ENCODE measurements around the gene TMEM121B. TPM values are rescaled to one million over a fixed set of nuclear protein-coding genes. Genes with fewer than 3 reads are reported as not detected.

Gene TMEM121B
- total RNA-seq, 2 experiments from 2014 or later = 0.27 to 0.36 TPM

GRCh38 chr22:17096071-17096470, 25.1 kb downstream of the TMEM121B start:
- Mint-ChIP-seq H3K4me1 (peaks cover 79% of the 10 kb centered on the region), H3K36me3 (peaks cover 24% of the 10 kb centered on the region), H3K4me3 (no peak overlapping the region), H3K27ac (no peak overlapping the region), H3K9me3 (no peaks in the 10 kb centered on the region), H3K27me3 (no peaks in the 10 kb centered on the region)
- DNase-seq = no peak

- Mint-ChIP-seq H3K9me3 (no peaks in the 10 kb centered on the region), H3K4me3 (no peak overlapping the region), H3K36me3 (peaks cover 22% of the 10 kb centered on the region), H3K27me3 (no peaks in the 10 kb centered on the region), H3K4me1 (peaks cover 82% of the 10 kb centered on the region), H3K27ac (no peak overlapping the region)
- DNase-seq = no peak
Measured at GRCh38 chr22:17095538-17095937, 25.6 kb downstream of the TMEM121B start.

GRCh38 chr22:17093081-17093480, 28.1 kb downstream of the TMEM121B start:
- H3K4me3 Mint-ChIP-seq = no peak overlapping the region
- H3K9me3 Mint-ChIP-seq = no peaks in the 10 kb centered on the region
- peaks cover 13% of the 10 kb centered on the region for H3K36me3 Mint-ChIP-seq
- peaks cover 78% of the 10 kb centered on the region for H3K4me1 Mint-ChIP-seq
- H3K27me3 Mint-ChIP-seq = no peaks in the 10 kb centered on the region
- no peak overlapping the region for H3K27ac Mint-ChIP-seq
- no peak for DNase-seq

GRCh38 chr22:17091851-17092250, 29.3 kb downstream of the TMEM121B start:
- Mint-ChIP-seq H3K27ac (no peak overlapping the region), H3K4me3 (no peak overlapping the region), H3K36me3 (peaks cover 10% of the 10 kb centered on the region), H3K4me1 (peaks cover 79% of the 10 kb centered on the region), H3K9me3 (no peaks in the 10 kb centered on the region), H3K27me3 (no peaks in the 10 kb centered on the region)
- DNase-seq = no peak

- Mint-ChIP-seq H3K27ac (no peak overlapping the region), H3K4me3 (no peak overlapping the region)
Measured at GRCh38 chr22:17090550-17090949, 30.6 kb downstream of the TMEM121B start.

GRCh38 chr22:17087498-17088131, 33.5 kb downstream of the TMEM121B start:
- Mint-ChIP-seq H3K4me3 (peak overlapping the region; percentile 84), H3K4me1 (peaks cover 65% of the 10 kb centered on the region), H3K27me3 (no peaks in the 10 kb centered on the region), H3K27ac (peak overlapping the region; percentile 84), H3K9me3 (no peaks in the 10 kb centered on the region), H3K36me3 (peaks cover 16% of the 10 kb centered on the region)
- peak; percentile 63 for DNase-seq

More at GRCh38 chr22:17090550-17090949, 30.6 kb downstream of the TMEM121B start:
- Mint-ChIP-seq H3K4me1 (peaks cover 81% of the 10 kb centered on the region), H3K9me3 (no peaks in the 10 kb centered on the region), H3K36me3 (peaks cover 16% of the 10 kb centered on the region), H3K27me3 (no peaks in the 10 kb centered on the region)
- DNase-seq = no peak

- Mint-ChIP-seq H3K4me3 (peak overlapping the region; percentile 84), H3K4me1 (peaks cover 58% of the 10 kb centered on the region), H3K27me3 (no peaks in the 10 kb centered on the region), H3K36me3 (peaks cover 16% of the 10 kb centered on the region), H3K27ac (peak overlapping the region; percentile 84), H3K9me3 (no peaks in the 10 kb centered on the region)
- no peak for DNase-seq
Measured at GRCh38 chr22:17086788-17087497, 34.2 kb downstream of the TMEM121B start.

- Mint-ChIP-seq H3K27ac (peak overlapping the region; percentile 78), H3K27me3 (no peaks in the 10 kb centered on the region), H3K9me3 (no peaks in the 10 kb centered on the region), H3K4me1 (peaks cover 52% of the 10 kb centered on the region), H3K4me3 (peak overlapping the region; percentile 84), H3K36me3 (peaks cover 16% of the 10 kb centered on the region)
- DNase-seq = peak; percentile 29
Measured at GRCh38 chr22:17086296-17086695, 34.9 kb downstream of the TMEM121B start.

- Mint-ChIP-seq H3K4me1 (peaks cover 47% of the 10 kb centered on the region), H3K36me3 (peaks cover 15% of the 10 kb centered on the region), H3K27ac (peak overlapping the region; percentile 78), H3K27me3 (no peaks in the 10 kb centered on the region), H3K9me3 (no peaks in the 10 kb centered on the region), H3K4me3 (peak overlapping the region; percentile 84)
- DNase-seq = peak; percentile 31
Measured at GRCh38 chr22:17085277-17086181, 35.6 kb downstream of the TMEM121B start.

GRCh38 chr22:17084554-17085276, 36.4 kb downstream of the TMEM121B start, which contains the start of gene IL17RA:
IL17RA (plus strand) TSS chr22:17085000; CDS start chr22:17085092, 92 bp downstream.
- Mint-ChIP-seq H3K9me3 (no peaks in the 10 kb centered on the region), H3K4me1 (peaks cover 44% of the 10 kb centered on the region), H3K27ac (peak within 1 kb of the TSS; percentile 86), H3K27me3 (no peaks in the 10 kb centered on the region), H3K4me3 (peak within 1 kb of the TSS; percentile 84), H3K36me3 (peaks cover 15% of the 10 kb centered on the region)
- peak; percentile 94 for DNase-seq

GRCh38 chr22:17083811-17084441, 37.2 kb downstream of the TMEM121B start:
- peaks cover 11% of the 10 kb centered on the region for H3K36me3 Mint-ChIP-seq
- no peak overlapping the region for H3K27ac Mint-ChIP-seq
- H3K27me3 Mint-ChIP-seq = no peaks in the 10 kb centered on the region
- peak overlapping the region; percentile 84 for H3K4me3 Mint-ChIP-seq
- H3K4me1 Mint-ChIP-seq = peaks cover 38% of the 10 kb centered on the region
- no peaks in the 10 kb centered on the region for H3K9me3 Mint-ChIP-seq
- no peak for DNase-seq

GRCh38 chr22:17083255-17083654, 37.9 kb downstream of the TMEM121B start:
- no peaks in the 10 kb centered on the region for H3K9me3 Mint-ChIP-seq
- peaks cover 35% of the 10 kb centered on the region for H3K4me1 Mint-ChIP-seq
- peak overlapping the region; percentile 52 for H3K4me3 Mint-ChIP-seq
- no peak overlapping the region for H3K27ac Mint-ChIP-seq
- no peaks in the 10 kb centered on the region for H3K27me3 Mint-ChIP-seq
- no peak for DNase-seq
- peaks cover 8% of the 10 kb centered on the region for H3K36me3 Mint-ChIP-seq

- no peaks in the 10 kb centered on the region for H3K27me3 Mint-ChIP-seq
- H3K4me1 Mint-ChIP-seq = peaks cover 27% of the 10 kb centered on the region
- H3K9me3 Mint-ChIP-seq = no peaks in the 10 kb centered on the region
- no peak overlapping the region for H3K27ac Mint-ChIP-seq
- H3K4me3 Mint-ChIP-seq = no peak overlapping the region
- no peaks in the 10 kb centered on the region for H3K36me3 Mint-ChIP-seq
- no peak for DNase-seq
Measured at GRCh38 chr22:17079572-17079971, 41.6 kb downstream of the TMEM121B start.

- H3K4me1 Mint-ChIP-seq = peaks cover 22% of the 10 kb centered on the region
- peaks cover 1% of the 10 kb centered on the region for H3K9me3 Mint-ChIP-seq
- no peaks in the 10 kb centered on the region for H3K27me3 Mint-ChIP-seq
- H3K4me3 Mint-ChIP-seq = no peak overlapping the region
- no peak overlapping the region for H3K27ac Mint-ChIP-seq
- H3K36me3 Mint-ChIP-seq = no peaks in the 10 kb centered on the region
- no peak for DNase-seq
Measured at GRCh38 chr22:17077255-17077654, 43.9 kb downstream of the TMEM121B start.
